ENCODE data around the gene WASHC1. TPM values are rescaled to one million over a fixed set of nuclear protein-coding genes. Genes with fewer than 3 reads are reported as not detected.
"Not testable (repeated sequence)": the region's sequence is repeated elsewhere in the genome, so short reads cannot be mapped to it uniquely, and the experiment has no call there.

Gene WASHC1
- polyA plus RNA-seq, 3 donors: 0.85 to 24.0 (median 1.4) TPM

DNA sequence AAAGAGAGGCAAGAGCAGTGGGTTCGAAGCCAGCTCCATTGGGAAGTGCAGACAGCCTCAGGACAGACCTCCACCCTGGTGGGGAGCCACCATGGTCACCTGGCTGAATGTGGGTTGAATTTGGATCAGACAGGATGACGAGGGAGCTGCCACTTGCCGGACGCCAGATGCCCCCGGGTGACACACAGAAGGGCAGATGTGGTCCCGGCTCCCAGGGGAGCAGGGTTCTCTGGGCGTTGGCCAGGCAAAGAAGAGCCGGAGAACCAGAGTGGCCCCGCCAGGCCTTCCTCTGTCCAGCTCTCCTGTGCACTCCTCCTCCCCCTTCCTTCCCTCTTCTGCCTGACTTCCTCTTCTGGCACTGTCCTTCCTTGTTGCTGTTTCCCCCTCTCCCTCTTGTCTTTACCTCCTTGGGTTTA lies 12.0 kb upstream of the WASHC1 start:
- H3K36me3 Mint-ChIP-seq; H4K20me1 ChIP-seq (ENCODE audit: insufficient read depth, low read length); H3K4me3 ChIP-seq (replicated peaks in 1 of 3; ENCODE audit: low read depth in 2 of 3, low read length in 3 of 3); H3K9me3 ChIP-seq (replicated peaks in 1 of 2; ENCODE audit: control insufficient read depth in 1 of 2, insufficient read depth in 1 of 2, low read length in 2 of 2); H3K27me3 Mint-ChIP-seq (ENCODE audit: low read depth in 3 of 3); H3K9ac ChIP-seq (ENCODE audit: insufficient read depth, low read length, poor library complexity, severe bottlenecking); intact Hi-C loops (cut with micrococcal nuclease); H3K27ac ChIP-seq (ENCODE audit: low read depth in 1 of 2, low read length in 2 of 2); H3K9me3 Mint-ChIP-seq; H3K36me3 ChIP-seq (replicated peaks in 1 of 2; ENCODE audit: control insufficient read depth in 1 of 2, insufficient read depth in 2 of 2, low read length in 2 of 2); H3K4me2 ChIP-seq (replicated peaks; ENCODE audit: extremely low read depth, low read length, poor library complexity, severe bottlenecking); H2AFZ ChIP-seq (ENCODE audit: insufficient read depth, low read depth, low read length, poor library complexity, severe bottlenecking); H3K27me3 ChIP-seq (ENCODE audit: control insufficient read depth in 2 of 2, insufficient read depth in 2 of 2, low read length in 2 of 2); H3K79me2 ChIP-seq (ENCODE audit: insufficient read depth, low read length): not testable (repeated sequence)
- H3K4me3 Mint-ChIP-seq: peak overlapping the region in 1 of 2 donors; percentile 42
- 18% methylated on average over 5 of the region's 9 CpGs for WGBS (ENCODE audit: insufficient coverage)
- peak; percentile 22 to 36 (median 35) for DNase-seq
- H3K4me1 ChIP-seq (ENCODE audit: control insufficient read depth in 1 of 2, insufficient read depth in 2 of 2, low read length in 2 of 2): peaks cover 10 to 14% of the 10 kb centered on the region in 2 donors
- peaks cover 24% of the 10 kb centered on the region for H3K4me1 Mint-ChIP-seq
- H3K27ac Mint-ChIP-seq: peak overlapping the region in 2 of 7 donors; percentile 25 to 64

DNA sequence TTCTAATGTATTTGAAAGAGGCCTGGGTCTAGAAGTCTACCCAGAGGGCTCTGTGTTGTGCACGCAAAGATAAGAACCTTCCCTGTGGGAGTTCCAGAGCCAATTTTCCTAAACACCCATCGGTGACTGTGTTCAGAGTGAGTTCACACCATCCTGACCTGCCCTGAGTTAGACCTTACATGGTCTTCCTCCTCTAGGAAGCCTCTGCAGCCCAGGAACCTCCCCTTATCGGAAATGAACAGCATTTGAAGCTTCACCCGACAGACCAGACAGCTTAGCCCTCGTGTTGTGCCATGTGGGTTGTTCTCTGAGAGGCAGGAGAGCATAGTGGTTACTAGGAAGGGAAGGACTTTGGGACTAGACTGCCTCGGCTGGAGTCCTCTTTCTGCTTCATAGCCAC lies 3.1 kb upstream of the WASHC1 start:
- not testable (repeated sequence) for H3K4me1 Mint-ChIP-seq; H3K27me3 Mint-ChIP-seq (ENCODE audit: low read depth in 3 of 3)

DNA sequence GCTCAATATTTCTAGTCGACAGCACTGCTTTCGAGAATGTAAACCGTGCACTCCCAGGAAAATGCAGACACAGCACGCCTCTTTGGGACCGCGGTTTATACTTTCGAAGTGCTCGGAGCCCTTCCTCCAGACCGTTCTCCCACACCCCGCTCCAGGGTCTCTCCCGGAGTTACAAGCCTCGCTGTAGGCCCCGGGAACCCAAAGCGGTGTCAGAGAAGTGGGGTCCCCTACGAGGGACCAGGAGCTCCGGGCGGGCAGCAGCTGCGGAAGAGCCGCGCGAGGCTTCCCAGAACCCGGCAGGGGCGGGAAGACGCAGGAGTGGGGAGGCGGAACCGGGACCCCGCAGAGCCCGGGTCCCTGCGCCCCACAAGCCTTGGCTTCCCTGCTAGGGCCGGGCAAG lies 481 bp downstream of the WASHC1 start:
- H3K36me3 ChIP-seq (replicated peaks in 1 of 2; ENCODE audit: control insufficient read depth in 1 of 2, insufficient read depth in 2 of 2, low read length in 2 of 2); H3K27me3 ChIP-seq (ENCODE audit: control insufficient read depth in 2 of 2, insufficient read depth in 2 of 2, low read length in 2 of 2); H3K36me3 Mint-ChIP-seq; H3K9me3 ChIP-seq (replicated peaks in 1 of 2; ENCODE audit: control insufficient read depth in 1 of 2, insufficient read depth in 1 of 2, low read length in 2 of 2); H3K27me3 Mint-ChIP-seq (ENCODE audit: low read depth in 3 of 3); H3K4me2 ChIP-seq (replicated peaks; ENCODE audit: extremely low read depth, low read length, poor library complexity, severe bottlenecking); H4K20me1 ChIP-seq (ENCODE audit: insufficient read depth, low read length); H3K9me3 Mint-ChIP-seq; H3K4me1 ChIP-seq (ENCODE audit: control insufficient read depth in 1 of 2, insufficient read depth in 2 of 2, low read length in 2 of 2); H3K27ac ChIP-seq (ENCODE audit: low read depth in 1 of 2, low read length in 2 of 2); H2AFZ ChIP-seq (ENCODE audit: insufficient read depth, low read depth, low read length, poor library complexity, severe bottlenecking); H3K4me3 Mint-ChIP-seq; H3K9ac ChIP-seq (ENCODE audit: insufficient read depth, low read length, poor library complexity, severe bottlenecking); DNase-seq; intact Hi-C loops (cut with micrococcal nuclease); H3K4me1 Mint-ChIP-seq; H3K27ac Mint-ChIP-seq; H3K79me2 ChIP-seq (ENCODE audit: insufficient read depth, low read length): not testable (repeated sequence)
- H3K4me3 ChIP-seq (replicated peaks in 1 of 3; ENCODE audit: low read depth in 2 of 3, low read length in 3 of 3): peak overlapping the region in 2 of 3 experiments; percentile 18 to 51
- no CpG with 5 or more reads among the region's 30 CpGs for WGBS (ENCODE audit: insufficient coverage)

More for the DNA sequence above, 3.1 kb upstream of the WASHC1 start:
- H3K27ac ChIP-seq (ENCODE audit: low read depth in 1 of 2, low read length in 2 of 2); H3K9me3 ChIP-seq (replicated peaks in 1 of 2; ENCODE audit: control insufficient read depth in 1 of 2, insufficient read depth in 1 of 2, low read length in 2 of 2); H2AFZ ChIP-seq (ENCODE audit: insufficient read depth, low read depth, low read length, poor library complexity, severe bottlenecking); H3K9ac ChIP-seq (ENCODE audit: insufficient read depth, low read length, poor library complexity, severe bottlenecking); H3K27ac Mint-ChIP-seq; H3K27me3 ChIP-seq (ENCODE audit: control insufficient read depth in 2 of 2, insufficient read depth in 2 of 2, low read length in 2 of 2); H3K36me3 ChIP-seq (replicated peaks in 1 of 2; ENCODE audit: control insufficient read depth in 1 of 2, insufficient read depth in 2 of 2, low read length in 2 of 2); H3K4me3 ChIP-seq (replicated peaks in 1 of 3; ENCODE audit: low read depth in 2 of 3, low read length in 3 of 3); H4K20me1 ChIP-seq (ENCODE audit: insufficient read depth, low read length); H3K4me2 ChIP-seq (replicated peaks; ENCODE audit: extremely low read depth, low read length, poor library complexity, severe bottlenecking); H3K4me3 Mint-ChIP-seq; H3K79me2 ChIP-seq (ENCODE audit: insufficient read depth, low read length); H3K36me3 Mint-ChIP-seq; intact Hi-C loops (cut with micrococcal nuclease); H3K4me1 ChIP-seq (ENCODE audit: control insufficient read depth in 1 of 2, insufficient read depth in 2 of 2, low read length in 2 of 2); H3K9me3 Mint-ChIP-seq; DNase-seq: not testable (repeated sequence)
- no CpG with 5 or more reads among the region's 6 CpGs for WGBS (ENCODE audit: insufficient coverage)

DNA sequence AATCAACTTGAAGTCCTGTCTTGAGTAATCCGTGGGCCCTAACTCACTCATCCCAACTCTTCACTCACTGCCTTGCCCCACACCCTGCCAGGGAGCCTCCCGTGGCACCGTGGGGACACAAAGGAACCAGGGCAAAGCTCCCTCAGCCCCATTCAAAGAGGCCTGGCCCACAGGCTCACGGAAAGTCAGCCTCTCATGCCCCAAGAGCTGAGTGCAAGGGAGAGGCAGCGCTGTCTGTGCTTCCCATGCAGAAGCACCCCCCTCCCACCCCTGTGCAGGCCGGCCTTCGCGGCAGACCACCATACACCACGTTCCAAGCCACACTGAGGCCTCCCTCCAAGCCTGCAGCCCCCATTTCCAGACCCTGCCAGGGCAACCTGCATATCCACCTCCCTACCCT lies 7.6 kb downstream of the WASHC1 start:
- DNase-seq; H3K79me2 ChIP-seq (ENCODE audit: insufficient read depth, low read length); H3K9me3 Mint-ChIP-seq; H3K9ac ChIP-seq (ENCODE audit: insufficient read depth, low read length, poor library complexity, severe bottlenecking); H4K20me1 ChIP-seq (ENCODE audit: insufficient read depth, low read length); H3K4me1 Mint-ChIP-seq; H3K4me3 ChIP-seq (replicated peaks in 1 of 3; ENCODE audit: low read depth in 2 of 3, low read length in 3 of 3); H3K36me3 Mint-ChIP-seq; H2AFZ ChIP-seq (ENCODE audit: insufficient read depth, low read depth, low read length, poor library complexity, severe bottlenecking); H3K4me1 ChIP-seq (ENCODE audit: control insufficient read depth in 1 of 2, insufficient read depth in 2 of 2, low read length in 2 of 2); H3K27ac Mint-ChIP-seq; H3K27me3 ChIP-seq (ENCODE audit: control insufficient read depth in 2 of 2, insufficient read depth in 2 of 2, low read length in 2 of 2); H3K27ac ChIP-seq (ENCODE audit: low read depth in 1 of 2, low read length in 2 of 2); H3K4me2 ChIP-seq (replicated peaks; ENCODE audit: extremely low read depth, low read length, poor library complexity, severe bottlenecking); H3K9me3 ChIP-seq (replicated peaks in 1 of 2; ENCODE audit: control insufficient read depth in 1 of 2, insufficient read depth in 1 of 2, low read length in 2 of 2); H3K36me3 ChIP-seq (replicated peaks in 1 of 2; ENCODE audit: control insufficient read depth in 1 of 2, insufficient read depth in 2 of 2, low read length in 2 of 2); H3K27me3 Mint-ChIP-seq (ENCODE audit: low read depth in 3 of 3); intact Hi-C loops (cut with micrococcal nuclease); H3K4me3 Mint-ChIP-seq: not testable (repeated sequence)
- no CpG with 5 or more reads among the region's 9 CpGs for whole genome bisulfite sequencing (ENCODE audit: insufficient coverage)

Measured in CD14-positive monocyte (primary cell).